ENCODE measurements around the gene PRAMEF5.
"Not testable (repeated sequence)": the region's sequence is repeated elsewhere in the genome, so short reads cannot be mapped to it uniquely, and the experiment has no call there.

The PRAMEF5 gene

GRCh38 chr1:13279617-13280016 lies 25.6 kb downstream of the PRAMEF5 start:
- not testable (repeated sequence) for DNase-seq

GRCh38 chr1:13285037-13285436 lies 31.0 kb downstream of the PRAMEF5 start, which contains the start of gene PRAMEF8:
PRAMEF8 (minus strand) TSS chr1:13285137; CDS start chr1:13284091, 1,046 bp downstream.
- DNase-seq = not testable (repeated sequence)

GRCh38 chr1:13289030-13289429 lies 35.0 kb downstream of the PRAMEF5 start:
- DNase-seq = not testable (repeated sequence)

- DNase-seq = not testable (repeated sequence)
Measured at GRCh38 chr1:13297216-13297931, 43.4 kb downstream of the PRAMEF5 start.

- not testable (repeated sequence) for DNase-seq
Measured at GRCh38 chr1:13298699-13299098, 44.7 kb downstream of the PRAMEF5 start.

GRCh38 chr1:13302197-13302596 lies 48.2 kb downstream of the PRAMEF5 start:
- DNase-seq = not testable (repeated sequence)

GRCh38 chr1:13303239-13303638 lies 49.2 kb downstream of the PRAMEF5 start, which contains the start of gene PRAMEF33:
PRAMEF33 (plus strand) TSS chr1:13303539; CDS start chr1:13305955, 2,416 bp downstream.
- not testable (repeated sequence) for DNase-seq
